CD4-positive, alpha-beta memory T cell (primary cell): ENCODE measurements around the gene THRSP. TPM values are rescaled to one million over a fixed set of nuclear protein-coding genes. Genes with fewer than 3 reads are reported as not detected.
"Not testable (repeated sequence)": the region's sequence is repeated elsewhere in the genome, so short reads cannot be mapped to it uniquely, and the experiment has no call there.

Source experiments
- CTCF ChIA-PET: fragments of 350-600 bp; sonication (Branson Sonifier 250); formaldehyde crosslinking; loops from one replicate; lab custom pipeline; 2021; ENCODE audit warnings: inconsistent platforms; ENCODE audit not compliant: partially characterized antibody; lab: Charles Lee
- POLR2A ChIA-PET: fragments of 350-600 bp; sonication (Branson Sonifier 250); formaldehyde crosslinking; loops from one replicate; lab custom pipeline; 2021; ENCODE audit not compliant: partially characterized antibody; lab: Charles Lee
- DNase-seq, 5 donors: peaks; one replicate each; pipeline versions ENCODE4 v3.0.0 to v3.0.0-alpha.2; 2020 to 2022; ENCODE audit warnings: mixed read lengths in 1 of 5
- H3K27ac ChIP-seq: one replicate; pipeline ENCODE4 v1.7.0; 2013; ENCODE audit warnings: low read depth, low read length
- H3K27me3 ChIP-seq: 2 replicates; pipeline ENCODE4 v1.7.0; 2013; ENCODE audit warnings: mild to moderate bottlenecking, low read length, moderate library complexity; ENCODE audit not compliant: insufficient read depth
- H3K36me3 ChIP-seq: 2 replicates; pipeline ENCODE4 v1.7.0; 2013; ENCODE audit warnings: mild to moderate bottlenecking, low read length, moderate library complexity; ENCODE audit not compliant: insufficient read depth
- H3K4me1 ChIP-seq: 2 replicates; pipeline ENCODE4 v1.7.0; 2013; ENCODE audit warnings: mild to moderate bottlenecking, low read length, moderate library complexity; ENCODE audit not compliant: insufficient read depth
- H3K4me3 ChIP-seq, 2 donors: one replicate each; pipeline ENCODE4 v1.7.0; 2013; ENCODE audit warnings: low read length in 2 of 2, mild to moderate bottlenecking in 1 of 2
- H3K9me3 ChIP-seq, 2 donors: one replicate each; pipeline ENCODE4 v1.7.0; 2013; ENCODE audit warnings: low read length in 2 of 2, control low read depth in 1 of 2; ENCODE audit not compliant: control insufficient read depth in 1 of 2
- H3K27ac Mint-ChIP-seq, 7 donors: one replicate each; pipeline ENCODE4 v1.8.0; 2020 to 2021; ENCODE audit warnings: mixed read lengths in 7 of 7, mild to moderate bottlenecking in 6 of 7, inconsistent platforms in 3 of 7, moderate library complexity in 3 of 7
- H3K27me3 Mint-ChIP-seq, 2 donors: one replicate each; pipeline ENCODE4 v1.8.0; 2020 to 2021; ENCODE audit warnings: mixed read lengths in 2 of 2
- H3K36me3 Mint-ChIP-seq, 2 donors: one replicate each; pipeline ENCODE4 v1.8.0; 2020 to 2021; ENCODE audit warnings: mixed read lengths in 2 of 2, inconsistent platforms in 1 of 2, mild to moderate bottlenecking in 1 of 2
- H3K4me1 Mint-ChIP-seq, 4 donors: one replicate each; pipeline ENCODE4 v1.8.0; 2020 to 2021; ENCODE audit warnings: mixed read lengths in 4 of 4, mild to moderate bottlenecking in 1 of 4
- H3K4me3 Mint-ChIP-seq, 8 donors: one replicate each; pipeline ENCODE4 v1.8.0; 2020 to 2021; ENCODE audit warnings: mixed read lengths in 8 of 8, mild to moderate bottlenecking in 7 of 8, moderate library complexity in 6 of 8, inconsistent platforms in 3 of 8
- H3K9me3 Mint-ChIP-seq, 8 donors: one replicate each; pipeline ENCODE4 v1.8.0; 2020 to 2021; ENCODE audit warnings: mixed read lengths in 8 of 8, mild to moderate bottlenecking in 5 of 8, inconsistent platforms in 3 of 8, moderate library complexity in 1 of 8
- intact Hi-C: fragments of 100-400 bp; cut with micrococcal nuclease; formaldehyde crosslinking; loops from one replicate; pipeline ENCODE4 v1.15.1; 2023
- polyA plus RNA-seq, 2 donors: library from polyadenylated mRNA; unstranded; fragments of 300-500 nt; fragmentation: Illumina TruSeq; gene quantifications; one replicate each; pipeline ENCODE4 v1.2.3, GENCODE V29; 2021
- total RNA-seq, 2 experiments: library from RNA; stranded (reverse); gene quantifications; one replicate each; pipeline ENCODE4 v1.2.3, GENCODE V29; 2021

THRSP gene
- total and polyA plus RNA-seq, 4 experiments from 2014 or later: 0.16 TPM; not detected in 3

DNA sequence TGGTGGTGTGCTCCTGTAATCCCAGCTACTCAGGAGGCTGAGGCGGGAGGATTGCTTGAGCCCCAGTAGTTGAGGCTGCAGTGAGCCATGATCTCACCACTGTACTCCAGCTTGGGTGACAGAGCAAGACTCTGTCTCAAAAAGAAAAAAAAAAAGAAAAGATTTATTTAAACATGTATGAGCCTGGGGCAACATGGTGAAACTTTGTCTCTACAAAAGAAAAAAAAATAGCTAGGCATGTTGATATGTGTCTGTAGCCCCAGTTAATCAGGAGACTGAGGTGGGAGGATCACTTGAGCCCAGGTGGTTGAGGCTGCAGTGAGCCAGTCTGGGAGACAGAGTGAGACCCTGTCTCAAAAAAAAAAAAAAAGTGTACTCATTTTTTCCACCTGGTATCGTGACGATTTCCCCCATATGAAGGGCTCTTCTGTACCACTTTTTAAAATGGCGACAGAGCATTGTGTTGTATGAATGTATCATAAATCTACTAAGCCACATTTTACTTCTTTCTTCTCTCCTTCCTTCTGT is 24.2 kb upstream of the THRSP start:
- Mint-ChIP-seq H3K27ac (peak overlapping the region in 6 of 7 donors; percentile 23 to 86 (median 61)), H3K4me3 (peak overlapping the region in 3 of 8 donors; percentile 43 to 67 (median 54)), H3K27me3 (peaks cover 0 to 1% of the 10 kb centered on the region in 2 donors), H3K36me3 (no peaks in the 10 kb centered on the region), H3K4me1 (peaks cover 10 to 15% (median 11%) of the 10 kb centered on the region in 4 donors), H3K9me3 (no peaks in the 10 kb centered on the region)
- Histone ChIP-seq H3K27me3 (no peaks in the 10 kb centered on the region), H3K9me3 (no peaks in the 10 kb centered on the region), H3K36me3 (no peaks in the 10 kb centered on the region), H3K4me3 (no peak overlapping the region), H3K27ac (no peak overlapping the region), H3K4me1 (peaks cover 10% of the 10 kb centered on the region)
- DNase-seq: no peak
- ChIA-PET CTCF (interaction anchor here (1.0 kb wide), 1 partner anchor 10 kb away, joined by 3 read pairs; no protein-coding TSS in a partner anchor), POLR2A (no interaction called here)
- intact Hi-C loops: no loop called here

DNA sequence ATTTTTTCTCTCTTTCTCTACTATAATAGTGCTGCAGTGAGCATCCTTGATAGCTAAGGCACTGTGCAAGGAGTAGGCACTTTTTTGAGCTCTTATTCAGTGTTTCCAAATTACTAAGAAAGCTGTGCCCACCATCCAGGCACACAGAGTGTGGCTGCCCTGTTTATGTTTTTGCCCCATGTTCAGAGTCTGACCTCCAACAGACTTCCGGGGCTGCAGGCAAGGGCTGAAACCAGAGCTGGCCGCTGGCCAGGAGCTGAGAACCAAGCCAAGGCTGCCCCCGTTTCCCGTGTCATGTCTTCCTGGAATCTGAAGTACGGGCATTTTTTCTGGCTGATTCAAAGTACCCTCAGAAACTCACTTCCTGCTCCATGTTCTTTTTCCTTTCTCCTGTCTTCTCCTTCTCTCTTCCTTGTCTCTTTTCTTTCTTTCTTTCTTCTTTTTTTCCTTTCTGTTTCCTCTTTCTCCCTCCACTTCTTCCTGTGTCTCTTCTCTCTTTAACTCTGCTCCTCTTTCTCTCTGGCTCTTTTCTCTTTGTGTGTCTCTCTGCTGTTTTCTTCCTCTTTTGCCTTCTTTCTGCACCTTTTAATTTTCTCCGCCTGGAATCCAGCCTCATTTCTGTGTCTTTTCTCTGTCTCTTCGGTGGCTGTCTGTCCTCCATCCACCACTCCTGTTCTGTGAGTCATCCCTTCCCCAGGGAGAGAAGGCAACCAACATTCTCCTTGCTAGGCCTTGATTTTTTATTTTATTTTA is 23.6 kb upstream of the THRSP start:
- CTCF ChIA-PET: interaction anchor here (1.0 kb wide), 1 partner anchor 9 kb away, joined by 3 read pairs; no protein-coding TSS in a partner anchor

GRCh38 chr11:78040691-78041379 is 22.8 kb upstream of the THRSP start:
- Mint-ChIP-seq H3K27me3 (peaks cover 0 to 1% of the 10 kb centered on the region in 2 donors), H3K4me3 (no peak overlapping the region), H3K36me3 (no peaks in the 10 kb centered on the region), H3K9me3 (no peaks in the 10 kb centered on the region), H3K4me1 (peaks cover 11 to 18% (median 14%) of the 10 kb centered on the region in 4 donors), H3K27ac (no peak overlapping the region)
- peaks cover 12% of the 10 kb centered on the region for H3K4me1 ChIP-seq
- ChIA-PET CTCF (no interaction called here), POLR2A (interaction anchor here (0.5 kb wide), 1 partner anchor 43 kb away, joined by 3 read pairs; no protein-coding TSS in a partner anchor)
- H3K27me3 ChIP-seq: no peaks in the 10 kb centered on the region
- H3K9me3 ChIP-seq: no peaks in the 10 kb centered on the region
- H3K27ac ChIP-seq: no peak overlapping the region
- no peaks in the 10 kb centered on the region for H3K36me3 ChIP-seq
- no peak for DNase-seq
- intact Hi-C loops: no loop called here
- H3K4me3 ChIP-seq: no peak overlapping the region

More for the DNA sequence above, 23.6 kb upstream of the THRSP start:
- peak overlapping the region in 6 of 7 donors; percentile 23 to 95 (median 77) for H3K27ac Mint-ChIP-seq
- H3K4me1 Mint-ChIP-seq: peaks cover 10 to 15% (median 11%) of the 10 kb centered on the region in 4 donors
- no peaks in the 10 kb centered on the region for H3K9me3 Mint-ChIP-seq
- POLR2A ChIA-PET: no interaction called here
- Histone ChIP-seq H3K27me3 (no peaks in the 10 kb centered on the region), H3K4me3 (no peak overlapping the region), H3K9me3 (no peaks in the 10 kb centered on the region), H3K27ac (no peak overlapping the region), H3K36me3 (no peaks in the 10 kb centered on the region), H3K4me1 (peaks cover 10% of the 10 kb centered on the region)
- no peak for DNase-seq
- H3K4me3 Mint-ChIP-seq: peak overlapping the region; percentile 12 to 89 (median 58)
- peaks cover 0 to 1% of the 10 kb centered on the region in 2 donors for H3K27me3 Mint-ChIP-seq
- intact Hi-C loops: no loop called here
- H3K36me3 Mint-ChIP-seq: no peaks in the 10 kb centered on the region

DNA sequence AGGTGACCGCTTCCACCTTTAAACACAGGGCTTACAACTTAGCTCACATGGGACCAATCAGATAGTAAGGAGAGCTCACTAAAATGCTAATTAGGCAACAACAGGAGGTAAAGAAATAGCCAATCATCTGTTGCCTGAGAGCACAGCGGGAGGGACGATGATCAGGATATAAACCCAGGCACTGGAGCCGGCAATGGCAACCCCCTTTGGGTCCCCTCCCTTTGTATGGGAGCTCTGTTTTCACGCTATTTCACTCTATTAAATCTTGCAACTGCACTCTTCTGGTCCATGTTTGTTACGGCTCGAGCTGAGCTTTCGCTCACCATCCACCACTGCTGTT is 22.3 kb upstream of the THRSP start:
- H3K27me3 ChIP-seq, DNase-seq, H3K9me3 Mint-ChIP-seq, CTCF ChIA-PET, H3K27me3 Mint-ChIP-seq, H3K27ac ChIP-seq, H3K9me3 ChIP-seq, H3K4me3 ChIP-seq, H3K36me3 ChIP-seq, intact Hi-C loops, H3K36me3 Mint-ChIP-seq: not testable (repeated sequence)
- Mint-ChIP-seq H3K4me1 (peaks cover 15 to 22% (median 19%) of the 10 kb centered on the region in 4 donors), H3K27ac (peak overlapping the region in 1 of 7 donors; percentile 36), H3K4me3 (peak overlapping the region in 2 of 8 donors; percentile 4 to 33)
- POLR2A ChIA-PET: interaction anchor here (0.5 kb wide), 1 partner anchor 43 kb away, joined by 3 read pairs; no protein-coding TSS in a partner anchor
- peaks cover 15% of the 10 kb centered on the region for H3K4me1 ChIP-seq

- H3K36me3 Mint-ChIP-seq: no peaks in the 10 kb centered on the region
- CTCF ChIA-PET: no interaction called here
- Histone ChIP-seq H3K9me3 (no peaks in the 10 kb centered on the region), H3K27me3 (no peaks in the 10 kb centered on the region), H3K27ac (no peak overlapping the region), H3K4me1 (peaks cover 15% of the 10 kb centered on the region), H3K36me3 (no peaks in the 10 kb centered on the region), H3K4me3 (no peak overlapping the region)
- POLR2A ChIA-PET: no interaction called here
- H3K27me3 Mint-ChIP-seq: peaks cover 0 to 1% of the 10 kb centered on the region in 2 donors
- peak overlapping the region in 1 of 7 donors; percentile 36 for H3K27ac Mint-ChIP-seq
- intact Hi-C loops: no loop called here
- peaks cover 15 to 25% (median 19%) of the 10 kb centered on the region in 4 donors for H3K4me1 Mint-ChIP-seq
- DNase-seq: no peak
- H3K9me3 Mint-ChIP-seq: no peaks in the 10 kb centered on the region
- peak overlapping the region in 2 of 8 donors; percentile 4 to 33 for H3K4me3 Mint-ChIP-seq
These were observed 21.7 kb upstream of the THRSP start for GRCh38 chr11:78041843-78042440.

GRCh38 chr11:78044706-78045105 is 19.0 kb upstream of the THRSP start:
- H3K9me3 Mint-ChIP-seq: no peaks in the 10 kb centered on the region
- intact Hi-C loops: no loop called here
- ChIA-PET POLR2A (interaction anchor here (1.3 kb wide), 1 partner anchor 50 kb away, joined by 3 read pairs; the partner anchor contains the start of gene INTS4), CTCF (interaction anchor here (1.4 to 3.7 kb wide), 8 partner anchors 8 to 522 kb away, joined by 5 to 28 read pairs (median 10); partner anchors contain the start of genes INTS4 and THRSP)
- no peaks in the 10 kb centered on the region for H3K36me3 ChIP-seq
- no peaks in the 10 kb centered on the region for H3K27me3 ChIP-seq
- H3K9me3 ChIP-seq: no peaks in the 10 kb centered on the region
- no peaks in the 10 kb centered on the region for H3K36me3 Mint-ChIP-seq
- H3K4me1 ChIP-seq: peaks cover 12% of the 10 kb centered on the region
- H3K27ac Mint-ChIP-seq: peak overlapping the region in 1 of 7 donors; percentile 35
- no peak overlapping the region for H3K4me3 Mint-ChIP-seq
- no peak overlapping the region for H3K27ac ChIP-seq
- H3K4me3 ChIP-seq: no peak overlapping the region
- peaks cover 13 to 21% (median 17%) of the 10 kb centered on the region in 4 donors for H3K4me1 Mint-ChIP-seq
- DNase-seq: no peak
- H3K27me3 Mint-ChIP-seq: peaks cover 0 to 1% of the 10 kb centered on the region in 2 donors
